Measurements from ENCODE around the gene THRA.

THRA gene

GRCh38 chr17:40086150-40087044 lies 23.6 kb downstream of the THRA start:
- peak; percentile 85 for DNase-seq (ENCODE audit: low spot score)
- peak; percentile 83 for TF ChIP-seq CTCF (IDR thresholded peaks at IDR 0.05; ENCODE audit: borderline replicate concordance, control extremely low read depth, extremely low read depth, insufficient read depth, missing control alignments)
- in situ Hi-C loops (cut with MboI; ENCODE audit: low sequenced_read_pairs, unreplicated experiment): no loop called here

- TF ChIP-seq CTCF (IDR thresholded peaks at IDR 0.05; ENCODE audit: borderline replicate concordance, control extremely low read depth, extremely low read depth, insufficient read depth, missing control alignments): no peak
- in situ Hi-C loops (cut with MboI; ENCODE audit: low sequenced_read_pairs, unreplicated experiment): no loop called here
These were observed 24.5 kb downstream of the THRA start for GRCh38 chr17:40087049-40087794.

GRCh38 chr17:40087903-40088718 lies 25.3 kb downstream of the THRA start:
- in situ Hi-C loops (cut with MboI; ENCODE audit: low sequenced_read_pairs, unreplicated experiment): no loop called here
- TF ChIP-seq CTCF (IDR thresholded peaks at IDR 0.05; ENCODE audit: borderline replicate concordance, control extremely low read depth, extremely low read depth, insufficient read depth, missing control alignments): no peak
- no peak for DNase-seq (ENCODE audit: low spot score)

More at GRCh38 chr17:40087049-40087794, 24.5 kb downstream of the THRA start:
- no peak for DNase-seq (ENCODE audit: low spot score)

GRCh38 chr17:40089077-40089895 lies 26.5 kb downstream of the THRA start:
- in situ Hi-C loops (cut with MboI; ENCODE audit: low sequenced_read_pairs, unreplicated experiment): no loop called here

More at GRCh38 chr17:40089077-40089895, 26.5 kb downstream of the THRA start:
- no peak for TF ChIP-seq CTCF (IDR thresholded peaks at IDR 0.05; ENCODE audit: borderline replicate concordance, control extremely low read depth, extremely low read depth, insufficient read depth, missing control alignments)
- DNase-seq (ENCODE audit: low spot score): no peak
